ENCODE results near the gene STRIT1.
"Not testable (repeated sequence)": the region's sequence is repeated elsewhere in the genome, so short reads cannot be mapped to it uniquely, and the experiment has no call there.

Gene STRIT1

GRCh38 chr3:155312781-155313180 lies 19.3 kb upstream of the STRIT1 start:
- no peak for DNase-seq

GRCh38 chr3:155309581-155309980 lies 16.1 kb upstream of the STRIT1 start:
- no peak for DNase-seq

DNA sequence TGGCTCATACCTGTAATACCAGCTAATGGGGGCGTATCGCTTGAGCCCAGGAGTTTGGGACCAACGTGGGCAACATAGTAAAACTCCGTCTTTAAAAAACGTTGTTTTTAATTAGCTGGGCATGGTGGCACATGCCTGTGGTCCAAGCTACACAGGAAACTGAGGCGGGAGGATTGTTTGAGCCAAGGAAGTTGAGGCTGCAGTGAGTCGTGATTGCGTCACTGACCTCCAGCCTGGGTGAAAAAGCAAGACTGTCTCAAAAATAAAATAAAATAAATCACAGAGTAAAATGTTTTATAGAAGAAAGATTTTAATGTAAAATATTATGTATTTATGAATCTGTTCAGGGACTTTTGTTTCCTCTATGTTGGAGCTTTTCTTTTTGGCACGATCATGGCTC lies 15.3 kb upstream of the STRIT1 start:
- no peak for DNase-seq

GRCh38 chr3:155307183-155307582 lies 13.7 kb upstream of the STRIT1 start:
- DNase-seq = no peak

DNA sequence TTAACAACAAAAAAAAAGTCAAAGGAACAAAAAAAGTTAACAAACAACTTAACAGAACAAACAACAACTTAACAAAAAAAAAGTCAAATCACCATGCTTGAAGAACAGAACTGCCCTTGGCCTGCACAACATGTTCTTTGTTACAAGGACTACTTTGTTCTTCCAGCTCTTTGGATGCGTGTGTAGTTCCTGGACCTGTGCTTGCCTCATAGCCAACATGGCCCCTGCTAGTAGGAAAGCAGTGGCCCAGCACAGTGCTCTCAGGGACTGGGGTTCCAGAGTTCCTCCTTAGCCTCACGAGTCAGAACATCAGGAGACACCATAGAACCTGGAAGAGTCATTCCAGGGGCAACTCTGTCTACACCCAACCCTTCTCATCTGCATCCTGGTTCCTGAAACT lies 10.9 kb upstream of the STRIT1 start:
- DNase-seq = no peak

DNA sequence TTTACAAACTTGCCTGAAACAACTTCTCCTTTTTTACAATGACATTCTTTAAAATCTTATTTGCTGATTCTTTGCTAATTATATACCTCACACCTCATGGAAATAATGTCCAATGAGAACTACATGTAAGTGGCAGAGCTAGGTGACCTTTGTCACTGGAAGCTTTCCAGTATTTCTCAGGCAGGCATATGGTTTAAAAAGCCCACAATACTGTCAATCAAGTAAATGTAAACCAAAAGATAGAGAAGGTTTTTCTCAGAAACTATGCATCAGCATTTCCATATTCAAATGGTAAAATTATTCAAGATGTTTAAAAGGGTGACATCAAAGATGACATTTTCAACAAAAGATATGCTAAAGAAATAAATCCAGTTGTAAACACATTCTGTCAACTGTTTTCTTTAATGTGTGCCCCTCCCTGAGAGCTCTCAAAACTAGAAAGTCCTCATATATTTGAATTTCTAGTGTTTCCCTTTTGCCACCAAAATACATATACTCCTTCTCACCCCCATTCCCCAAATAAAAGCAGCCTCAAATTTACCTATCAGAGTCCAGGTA lies 10.1 kb upstream of the STRIT1 start:
- DNase-seq = no peak

DNA sequence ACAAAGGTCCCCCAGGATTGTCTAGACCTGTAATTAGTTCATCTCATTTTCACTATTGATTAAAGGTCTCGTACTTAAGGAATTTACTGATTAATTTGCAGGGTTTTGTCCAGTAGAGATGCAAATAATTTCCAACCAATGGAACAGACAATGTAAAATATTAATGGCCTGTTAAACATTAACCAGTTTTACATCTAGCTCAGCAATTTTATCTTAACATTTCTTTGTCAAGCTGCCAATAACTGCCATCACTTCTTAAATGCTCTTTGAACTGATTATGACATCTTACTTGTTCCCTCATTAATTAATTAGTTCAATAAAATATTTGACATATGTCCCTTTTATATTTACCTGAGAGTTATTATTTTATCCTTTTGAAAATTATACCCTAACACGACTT lies 9.4 kb upstream of the STRIT1 start:
- no peak for DNase-seq

- no peak for DNase-seq
Measured at GRCh38 chr3:155302481-155302880, 9.0 kb upstream of the STRIT1 start.

DNA sequence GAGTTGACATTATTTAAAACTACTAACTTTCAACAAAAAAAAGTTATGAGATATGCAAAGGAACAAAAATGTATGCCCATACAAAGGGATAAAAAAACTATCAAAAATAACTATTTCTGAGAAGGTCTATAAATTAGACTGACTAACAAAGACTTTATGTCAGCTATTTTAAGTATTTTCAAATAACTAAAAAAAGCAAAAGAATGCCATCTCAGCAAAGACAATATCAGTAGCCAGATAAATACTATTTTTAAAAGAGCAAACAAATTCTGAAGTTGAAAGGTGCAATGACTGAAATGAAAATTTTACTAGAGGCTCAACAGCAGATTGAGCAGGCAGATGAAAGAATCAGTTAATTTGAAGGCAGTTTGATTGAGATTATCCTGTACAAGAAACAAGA lies 3.6 kb upstream of the STRIT1 start:
- DNase-seq = no peak

- no peak for DNase-seq
Measured at GRCh38 chr3:155296413-155296812, 2.9 kb upstream of the STRIT1 start.

- no peak for DNase-seq
Measured at GRCh38 chr3:155292693-155293092, 790 bp downstream of the STRIT1 start.

DNA sequence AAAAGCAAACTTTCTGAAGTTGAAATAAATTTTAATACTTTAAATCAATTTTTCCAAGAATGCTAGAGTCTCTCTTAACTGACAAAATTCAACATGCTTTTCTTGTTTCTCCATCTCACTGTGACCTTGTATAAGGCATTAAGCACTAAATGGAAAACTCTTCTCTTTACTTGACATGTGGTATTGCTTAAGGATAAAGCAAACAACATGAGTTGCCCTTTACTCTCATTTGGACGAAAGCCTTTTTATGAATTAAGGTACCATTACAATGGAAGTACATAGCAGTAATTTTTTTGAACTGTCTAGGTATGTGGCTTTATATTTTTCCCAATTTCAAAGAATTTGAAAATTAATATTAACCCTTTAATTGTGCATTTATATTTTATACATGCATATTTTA lies 1.4 kb downstream of the STRIT1 start:
- no peak for DNase-seq

GRCh38 chr3:155286736-155287135 lies 6.7 kb downstream of the STRIT1 start:
- no peak for DNase-seq

GRCh38 chr3:155285936-155286335 lies 7.5 kb downstream of the STRIT1 start:
- DNase-seq = no peak

DNA sequence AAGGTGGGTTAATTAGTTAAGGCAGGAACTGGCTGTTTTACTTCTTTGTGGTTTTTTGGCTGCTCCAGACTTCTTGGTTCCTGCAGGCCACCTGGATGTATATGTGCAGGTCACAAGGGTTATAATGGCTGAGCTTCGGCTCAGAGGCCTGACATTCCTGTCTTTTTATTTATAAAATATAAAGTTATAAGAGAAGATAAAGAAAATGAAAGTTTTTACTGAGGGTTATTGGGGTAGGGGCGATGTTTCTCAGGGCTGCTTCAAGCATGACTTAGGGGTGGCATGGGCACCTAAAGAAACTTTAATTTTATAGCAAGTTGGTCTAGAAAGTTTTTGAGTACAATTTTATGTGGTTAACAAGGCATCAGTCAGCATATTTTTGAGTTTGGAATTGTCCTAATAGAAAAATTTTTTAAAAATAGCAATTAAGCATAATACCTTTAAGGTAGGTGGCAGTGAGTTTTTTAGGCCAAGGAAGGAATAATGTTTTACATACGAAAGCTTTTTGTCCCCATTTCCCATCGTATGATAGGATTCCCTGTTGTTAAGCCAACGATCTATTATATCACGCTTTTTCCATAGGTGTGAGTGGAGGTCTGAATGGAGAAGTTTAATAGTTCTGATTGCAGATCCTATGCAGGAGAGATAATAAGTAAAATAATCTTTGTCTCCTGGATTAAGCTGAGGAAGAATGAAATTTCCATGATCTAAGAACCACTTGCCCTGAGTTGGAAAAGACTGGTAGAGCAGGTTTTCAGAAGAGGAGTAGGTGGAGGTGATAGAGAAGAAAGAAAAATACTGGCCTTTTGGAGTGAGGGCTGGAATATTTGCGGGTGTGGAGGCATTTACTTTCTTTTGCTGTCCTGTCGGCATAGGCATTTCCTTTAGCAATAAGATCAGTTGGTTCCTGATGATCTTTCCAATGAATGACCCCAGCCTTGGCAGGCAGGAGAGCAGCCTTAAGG lies 10.1 kb downstream of the STRIT1 start:
- DNase-seq = no peak

DNA sequence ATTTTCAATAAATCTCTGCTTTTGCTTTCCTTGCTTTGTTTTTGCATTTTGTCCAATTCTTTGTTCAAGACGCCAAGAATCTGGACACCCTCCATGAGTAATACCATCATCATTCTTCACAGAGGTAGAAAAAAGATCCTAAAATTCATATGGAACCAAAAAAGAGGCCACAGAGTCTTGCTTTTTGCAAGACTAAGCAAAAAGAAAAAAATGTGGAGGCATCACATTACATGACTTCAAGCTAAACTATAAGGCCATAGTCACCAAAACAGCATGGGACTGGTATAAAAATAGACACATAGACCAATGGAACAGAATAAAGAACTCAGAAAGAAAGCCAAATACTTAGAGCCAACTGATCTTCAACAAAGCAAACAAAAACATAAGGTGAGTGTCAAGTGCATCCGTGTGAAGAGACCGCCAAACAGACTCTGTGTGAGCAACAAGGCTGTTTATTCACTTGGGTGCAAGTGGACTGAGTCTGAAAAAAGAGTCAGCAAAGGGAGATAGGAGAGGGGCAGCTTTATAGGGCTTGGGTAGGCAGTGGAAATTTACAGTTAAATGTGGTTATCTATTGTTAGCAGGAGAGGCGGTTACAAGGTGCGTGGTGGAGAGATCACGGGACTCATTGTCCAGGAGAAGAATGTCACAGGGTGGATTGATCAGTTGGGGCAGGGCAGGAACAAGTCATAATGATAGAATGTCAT lies 10.9 kb downstream of the STRIT1 start:
- DNase-seq = no peak

GRCh38 chr3:155281912-155282311 lies 11.6 kb downstream of the STRIT1 start:
- DNase-seq = no peak

DNA sequence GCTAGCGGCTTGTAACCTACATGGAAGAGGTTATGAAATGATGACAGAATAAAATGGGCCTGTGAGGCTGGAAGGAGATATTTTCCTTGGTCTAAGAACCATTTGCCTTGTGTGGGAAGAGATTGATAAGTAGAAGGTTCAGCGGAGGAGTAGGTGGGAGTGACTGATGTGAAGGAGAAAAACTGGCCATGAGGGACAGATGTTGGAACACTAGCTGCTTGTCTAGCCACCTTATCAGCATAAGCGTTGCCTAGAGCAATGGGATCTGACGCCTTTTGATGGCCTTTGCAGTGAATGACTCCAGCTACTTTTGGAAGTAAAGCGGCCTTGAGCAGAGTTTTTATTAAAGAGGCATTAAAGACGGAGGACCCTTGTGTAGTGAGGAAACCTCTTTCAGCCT lies 17.4 kb downstream of the STRIT1 start:
- DNase-seq = not testable (repeated sequence)

GRCh38 chr3:155275159-155275754 lies 18.2 kb downstream of the STRIT1 start:
- DNase-seq = not testable (repeated sequence)

GRCh38 chr3:155274435-155274834 lies 19.0 kb downstream of the STRIT1 start:
- DNase-seq = not testable (repeated sequence)

DNA sequence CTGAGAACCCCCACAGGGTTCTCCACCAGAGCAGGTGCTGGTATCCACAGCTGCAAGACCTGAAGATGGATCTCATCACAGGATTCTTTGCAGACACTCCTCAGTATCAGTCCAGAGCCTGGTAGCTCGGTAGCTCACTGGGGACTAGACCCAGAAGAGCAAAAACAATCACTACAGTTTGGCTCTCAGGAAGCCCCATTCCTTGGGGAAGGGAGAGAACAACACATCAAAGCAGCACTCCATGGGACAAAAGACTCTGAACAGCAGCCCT lies 22.2 kb downstream of the STRIT1 start:
- DNase-seq = no peak

- DNase-seq = no peak
Measured at GRCh38 chr3:155270485-155271342, 22.8 kb downstream of the STRIT1 start.

- no peak for DNase-seq
Measured at GRCh38 chr3:155270063-155270462, 23.4 kb downstream of the STRIT1 start.
